Fibroblast of pulmonary artery (primary cell): ENCODE data around the gene TENM4.

Experiments
- DNase-seq: peaks from one replicate; pipeline ENCODE4 v3.0.0-alpha.2; 2010; ENCODE audit warnings: low read depth
- H3K4me3 ChIP-seq: replicated peaks from 2 replicates; pipeline ENCODE4 v1.5.1; 2011; ENCODE audit warnings: low read depth, mild to moderate bottlenecking, control low read depth, low read length, moderate library complexity
- TF ChIP-seq, protein P1 (sequence below): IDR thresholded peaks from 2 replicates; pipeline ENCODE4 v1.5.1; 2011; ENCODE audit warnings: mild to moderate bottlenecking, control low read depth, low read length, inconsistent platforms; ENCODE audit errors: missing control alignments

Gene TENM4

DNA sequence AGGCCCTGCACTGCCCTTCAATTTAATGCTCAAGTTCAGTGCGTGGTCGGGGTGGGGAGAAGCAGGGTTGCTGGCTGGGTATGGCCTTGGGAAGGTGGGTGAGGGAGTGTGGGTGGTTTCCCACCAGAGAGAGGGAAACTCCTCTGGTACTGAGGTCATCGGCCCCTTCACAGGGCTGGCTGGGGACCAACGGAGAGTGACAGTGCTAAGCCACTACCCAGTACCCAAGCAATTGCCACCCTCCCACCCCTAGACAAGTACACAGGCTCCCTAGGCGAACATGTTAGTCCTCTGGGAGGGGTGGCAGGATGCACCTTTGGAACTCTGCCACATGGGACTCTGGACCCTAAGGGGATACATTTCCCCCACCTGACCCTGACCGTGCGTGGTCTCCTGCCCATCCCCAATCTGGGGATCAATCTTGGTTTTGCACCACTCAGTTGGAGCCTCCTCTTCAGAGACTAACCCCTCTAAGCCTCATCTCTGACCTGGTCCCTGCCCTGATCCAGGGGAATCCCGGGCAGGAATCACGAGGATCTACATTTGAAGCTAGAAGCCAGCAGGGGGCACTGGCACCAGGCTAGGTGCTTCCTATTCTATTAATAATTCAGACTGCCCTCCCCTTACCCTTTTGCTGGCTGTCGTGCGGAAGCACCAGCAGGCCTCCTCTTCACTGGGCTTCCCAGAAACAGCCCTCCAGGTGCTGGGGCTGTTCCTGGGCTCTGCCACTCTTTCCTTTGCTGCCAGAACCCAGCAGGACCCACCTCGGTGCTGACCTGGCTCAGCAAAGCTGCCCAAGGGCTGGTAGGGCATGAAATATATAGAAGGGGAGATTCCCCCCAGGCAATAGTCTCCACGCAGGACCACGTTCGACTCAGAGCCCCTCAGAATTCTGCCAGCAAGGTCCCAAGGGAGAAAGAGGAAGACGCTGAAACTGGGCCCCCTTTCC is 377.7 kb downstream of the TENM4 start:
- DNase-seq: peak; percentile 57
- no peak overlapping the region for H3K4me3 ChIP-seq

DNA sequence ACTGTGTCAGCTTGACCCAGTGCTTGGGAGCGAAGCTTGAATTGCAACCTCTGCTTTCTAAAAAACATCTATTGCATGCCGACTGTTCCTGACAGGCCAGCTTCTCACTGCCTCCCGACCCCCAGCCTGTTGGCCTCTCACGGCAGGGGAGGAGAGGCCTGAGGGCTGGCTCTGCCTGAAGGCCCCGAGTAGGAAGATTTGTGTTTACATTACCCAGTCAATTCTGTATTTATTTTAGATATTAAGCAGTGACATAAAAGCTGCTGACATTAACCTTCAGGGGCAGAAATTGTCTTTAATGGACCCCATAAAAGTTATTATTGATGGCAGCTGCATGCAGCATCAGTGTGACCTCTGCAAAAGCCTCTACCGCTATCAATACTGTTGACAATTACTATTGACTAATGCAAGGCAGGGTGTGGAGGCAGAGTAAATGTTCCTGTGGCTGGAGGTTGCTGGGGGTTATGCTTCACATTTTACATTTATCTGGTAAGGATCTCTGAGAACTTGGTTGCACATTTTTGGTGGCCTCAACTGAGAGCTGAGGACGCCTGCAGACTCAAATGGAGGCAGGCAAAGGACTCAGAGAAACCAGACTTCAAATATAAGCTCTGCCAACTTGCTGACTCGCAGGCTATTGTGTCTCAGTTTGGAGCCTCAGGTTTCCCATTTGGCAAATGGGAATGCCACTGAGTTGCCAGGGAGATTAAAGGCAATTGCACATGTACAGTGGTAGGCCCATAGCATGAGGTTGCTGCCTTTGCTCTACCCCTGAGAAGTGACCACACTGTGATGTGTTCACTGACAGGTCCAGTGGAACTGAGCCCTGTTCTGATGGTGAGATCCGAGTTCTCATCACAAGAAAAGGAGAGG is 380.5 kb downstream of the TENM4 start:
- TF ChIP-seq, protein P1, sequence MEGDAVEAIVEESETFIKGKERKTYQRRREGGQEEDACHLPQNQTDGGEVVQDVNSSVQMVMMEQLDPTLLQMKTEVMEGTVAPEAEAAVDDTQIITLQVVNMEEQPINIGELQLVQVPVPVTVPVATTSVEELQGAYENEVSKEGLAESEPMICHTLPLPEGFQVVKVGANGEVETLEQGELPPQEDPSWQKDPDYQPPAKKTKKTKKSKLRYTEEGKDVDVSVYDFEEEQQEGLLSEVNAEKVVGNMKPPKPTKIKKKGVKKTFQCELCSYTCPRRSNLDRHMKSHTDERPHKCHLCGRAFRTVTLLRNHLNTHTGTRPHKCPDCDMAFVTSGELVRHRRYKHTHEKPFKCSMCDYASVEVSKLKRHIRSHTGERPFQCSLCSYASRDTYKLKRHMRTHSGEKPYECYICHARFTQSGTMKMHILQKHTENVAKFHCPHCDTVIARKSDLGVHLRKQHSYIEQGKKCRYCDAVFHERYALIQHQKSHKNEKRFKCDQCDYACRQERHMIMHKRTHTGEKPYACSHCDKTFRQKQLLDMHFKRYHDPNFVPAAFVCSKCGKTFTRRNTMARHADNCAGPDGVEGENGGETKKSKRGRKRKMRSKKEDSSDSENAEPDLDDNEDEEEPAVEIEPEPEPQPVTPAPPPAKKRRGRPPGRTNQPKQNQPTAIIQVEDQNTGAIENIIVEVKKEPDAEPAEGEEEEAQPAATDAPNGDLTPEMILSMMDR: no peak
- DNase-seq: no peak
- H3K4me3 ChIP-seq: no peak overlapping the region

More for the DNA sequence above, 377.7 kb downstream of the TENM4 start:
- TF ChIP-seq, protein P1: peak; percentile 62

DNA sequence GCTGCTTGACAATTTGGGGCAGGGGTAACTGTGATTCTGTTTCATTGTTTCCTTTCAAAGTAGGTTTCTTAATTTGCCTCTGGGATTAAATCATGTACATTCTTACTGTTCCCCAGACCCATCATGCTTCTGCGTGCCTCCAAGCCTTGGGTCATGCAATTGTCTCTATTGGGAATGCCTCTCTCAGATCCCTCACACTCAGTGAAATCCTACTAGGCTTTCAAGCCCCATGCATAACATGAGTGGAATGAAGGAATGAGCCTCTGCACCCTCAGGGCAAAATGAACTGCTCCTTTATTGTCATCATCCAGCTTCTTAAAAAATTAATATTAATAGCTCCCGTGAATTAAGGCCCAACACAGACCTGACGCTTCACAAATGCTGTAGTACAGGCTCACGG is 381.7 kb downstream of the TENM4 start:
- DNase-seq: no peak

DNA sequence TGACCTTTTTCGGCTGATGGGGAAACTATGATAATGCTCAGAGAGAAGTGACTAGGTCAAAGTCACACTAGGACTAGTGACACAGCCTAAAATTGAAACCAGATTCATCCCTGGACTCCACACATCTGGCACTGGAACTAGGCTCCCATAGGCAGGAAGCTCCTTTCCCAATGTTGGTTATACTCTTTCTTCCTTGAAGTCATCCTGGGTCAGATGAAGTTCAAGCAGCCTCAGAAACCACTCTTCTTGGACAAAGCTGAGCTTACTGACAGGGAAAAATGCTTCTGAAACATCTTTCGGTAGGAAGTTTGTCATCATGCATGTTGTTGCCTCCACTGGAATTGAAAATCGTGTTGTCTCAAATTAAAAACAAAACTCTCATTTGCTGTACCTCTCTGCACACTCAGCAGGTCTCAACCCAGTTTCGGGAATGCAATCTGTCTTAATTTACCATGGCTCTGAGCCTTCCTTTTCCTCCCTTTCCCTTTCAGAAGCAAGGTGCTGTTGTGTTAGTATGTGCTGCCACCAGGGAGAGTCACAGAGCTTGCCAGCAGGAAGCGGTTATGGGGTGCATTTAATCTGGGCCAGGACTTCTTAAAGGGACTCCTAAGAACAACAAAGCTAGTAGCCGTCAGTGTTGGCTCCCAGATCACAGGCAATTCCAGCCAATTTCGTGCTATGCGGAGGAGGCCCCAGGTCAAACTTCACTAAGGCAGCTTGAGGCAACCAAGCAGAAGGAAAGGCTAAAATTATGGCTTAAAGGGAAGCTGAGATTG is 384.8 kb downstream of the TENM4 start:
- no peak overlapping the region for H3K4me3 ChIP-seq

More for the DNA sequence above, 381.7 kb downstream of the TENM4 start:
- H3K4me3 ChIP-seq: no peak overlapping the region
- TF ChIP-seq, protein P1: no peak

DNA sequence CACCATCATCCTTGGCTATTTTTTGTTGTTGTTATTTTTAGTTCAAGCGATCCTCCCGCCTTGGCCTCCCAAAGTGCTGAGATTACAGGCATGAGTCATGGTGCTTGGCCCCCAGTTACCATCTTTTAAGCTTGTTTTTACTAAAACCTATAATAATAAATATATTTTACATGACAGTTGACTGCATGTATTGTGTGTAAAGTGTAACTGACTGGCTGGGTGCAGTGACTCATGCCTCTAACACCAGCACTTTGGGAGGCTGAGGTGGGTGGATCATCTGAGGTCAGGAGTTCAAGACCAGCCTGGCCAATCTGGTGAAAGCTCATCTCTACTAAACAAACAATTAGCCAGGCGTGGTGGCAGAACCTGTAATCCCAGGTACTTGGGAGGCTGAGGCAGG is 386.2 kb downstream of the TENM4 start:
- H3K4me3 ChIP-seq: no peak overlapping the region
- DNase-seq: peak; percentile 35
- TF ChIP-seq, protein P1: no peak

More for the DNA sequence above, 384.8 kb downstream of the TENM4 start:
- TF ChIP-seq, protein P1: peak; percentile 23
- DNase-seq: peak; percentile 54

DNA sequence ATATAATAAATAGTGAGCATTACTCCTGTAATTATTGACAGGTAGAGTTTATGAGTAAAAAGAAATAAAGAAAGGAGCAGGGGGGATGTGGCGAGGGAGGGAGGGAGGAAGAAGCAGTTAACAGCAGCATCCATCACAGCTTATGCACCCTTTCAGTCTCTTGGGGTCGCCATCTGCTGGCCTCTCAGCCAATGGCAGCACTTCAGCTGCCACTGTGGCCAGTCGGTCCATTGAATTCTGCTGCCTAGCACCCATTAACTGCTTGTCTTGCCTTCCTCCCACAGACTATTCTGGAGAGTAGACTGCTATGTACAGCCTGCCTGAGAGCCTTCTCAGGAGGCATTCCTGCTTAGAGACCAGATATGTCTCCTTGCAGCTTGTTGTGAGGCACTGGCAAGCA is 388.3 kb downstream of the TENM4 start:
- no peak overlapping the region for H3K4me3 ChIP-seq
- TF ChIP-seq, protein P1: peak; percentile 18
- DNase-seq: no peak
